Activated CD4-positive, alpha-beta memory T cell treated with anti-CD3 and anti-CD28 coated beads for 36 hours (primary cell): ENCODE results near the gene AOC3. TPM values are rescaled to one million over a fixed set of nuclear protein-coding genes. Genes with fewer than 3 reads are reported as not detected.
"Not testable (repeated sequence)": the region's sequence is repeated elsewhere in the genome, so short reads cannot be mapped to it uniquely, and the experiment has no call there.

ENCODE experiments used
- CTCF ChIA-PET: fragments of 350-600 bp; sonication (Branson Sonifier 250); formaldehyde crosslinking; loops from one replicate; lab custom pipeline; 2021; ENCODE audit warnings: antibody characterized with exemption, inconsistent platforms; lab: Charles Lee
- POLR2A ChIA-PET: fragments of 350-600 bp; sonication (Branson Sonifier 250); formaldehyde crosslinking; loops from one replicate; lab custom pipeline; 2021; ENCODE audit warnings: antibody characterized with exemption; lab: Charles Lee
- DNase-seq: peaks from one replicate; pipeline ENCODE4 v3.0.0-alpha.2; 2020
- H3K27ac Mint-ChIP-seq: one replicate; pipeline ENCODE4 v1.8.0; 2021; ENCODE audit warnings: mixed read lengths
- H3K27me3 Mint-ChIP-seq: one replicate; pipeline ENCODE4 v1.8.0; 2021; ENCODE audit warnings: mixed read lengths
- H3K36me3 Mint-ChIP-seq: one replicate; pipeline ENCODE4 v1.8.0; 2021; ENCODE audit warnings: mixed read lengths
- H3K4me1 Mint-ChIP-seq: one replicate; pipeline ENCODE4 v1.8.0; 2021; ENCODE audit warnings: low read depth, mixed read lengths
- H3K4me3 Mint-ChIP-seq: one replicate; pipeline ENCODE4 v1.8.0; 2021; ENCODE audit warnings: mild to moderate bottlenecking, mixed read lengths
- H3K9me3 Mint-ChIP-seq: one replicate; pipeline ENCODE4 v1.8.0; 2021; ENCODE audit warnings: mixed read lengths
- intact Hi-C: fragments of 100-400 bp; cut with micrococcal nuclease; formaldehyde crosslinking; loops from one replicate; pipeline ENCODE4 v1.15.1; 2023
- total RNA-seq, 2 experiments: library from RNA; stranded (reverse); gene quantifications; one replicate each; pipeline ENCODE4 v1.2.3, GENCODE V29; 2021

Gene AOC3
- total RNA-seq, 2 experiments from 2014 or later, result 1.6 to 2.0 TPM

DNA sequence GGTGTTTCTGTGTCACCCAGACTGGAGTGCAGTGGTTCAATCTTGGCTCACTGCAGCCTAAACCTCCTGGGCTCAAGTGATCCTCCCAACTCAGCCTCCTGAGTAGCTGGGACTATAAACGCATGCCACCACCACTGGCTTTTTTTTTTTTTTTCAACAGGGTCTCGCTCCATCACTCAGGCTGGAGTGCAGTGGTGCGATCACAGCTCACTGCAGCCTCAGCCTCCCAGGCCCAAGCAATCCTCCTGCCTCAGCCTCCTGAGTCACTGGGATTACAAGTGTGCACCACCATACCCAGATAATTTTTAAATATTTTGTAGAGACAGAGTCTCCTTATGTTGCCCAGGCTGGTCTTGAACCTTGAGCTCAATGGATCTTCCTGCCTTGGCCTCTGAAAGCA is 34.8 kb downstream of the AOC3 start:
- POLR2A ChIA-PET, result interaction anchor here (0.5 kb wide), 1 partner anchor 272 kb away, joined by 3 read pairs; no protein-coding TSS in a partner anchor
- intact Hi-C loops, H3K36me3 Mint-ChIP-seq, H3K27ac Mint-ChIP-seq, H3K4me1 Mint-ChIP-seq, CTCF ChIA-PET, DNase-seq, H3K9me3 Mint-ChIP-seq, H3K27me3 Mint-ChIP-seq, H3K4me3 Mint-ChIP-seq: not testable (repeated sequence)

DNA sequence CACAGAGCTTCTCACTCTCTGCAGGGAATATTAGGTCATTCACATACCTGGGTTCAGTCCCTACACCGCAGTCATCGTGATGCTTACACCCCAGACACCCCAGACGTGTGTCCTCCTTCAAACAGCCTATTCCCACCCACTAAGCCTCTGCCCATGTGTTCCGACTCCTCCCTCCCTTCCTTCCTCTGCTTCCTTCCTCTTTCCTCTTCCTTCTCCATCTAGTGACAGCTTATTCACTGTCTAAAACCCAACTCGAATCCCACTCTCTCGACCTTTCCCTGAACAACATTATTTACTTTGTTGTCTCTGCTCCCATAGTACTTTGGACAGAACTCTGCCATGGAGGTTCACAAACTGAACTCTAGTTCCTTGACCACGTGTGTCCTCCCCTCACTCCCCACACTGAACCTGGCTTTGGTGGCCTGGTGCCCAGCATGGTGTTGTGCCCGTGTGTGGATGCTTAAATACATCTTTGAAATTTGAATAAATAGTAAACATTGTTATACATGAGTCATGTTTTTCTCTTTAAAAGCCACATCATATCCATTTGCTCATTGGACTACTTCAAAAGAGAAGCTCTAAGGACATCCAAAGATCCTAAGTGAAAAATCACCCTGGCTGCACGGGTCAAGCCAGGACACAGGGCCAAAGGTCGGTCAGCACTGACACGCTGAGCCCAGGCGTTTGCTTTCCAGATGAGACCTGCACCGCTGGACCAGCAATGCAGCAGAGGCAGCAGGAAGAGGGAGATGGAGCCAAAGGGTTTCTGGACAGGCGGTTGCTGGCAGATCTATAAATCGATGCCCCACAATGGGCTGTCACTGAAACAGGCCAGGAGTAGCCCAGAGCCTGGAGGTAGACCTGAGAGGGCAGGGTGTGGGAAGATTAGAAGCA is 35.5 kb downstream of the AOC3 start:
- Mint-ChIP-seq H3K4me1 (no peaks in the 10 kb centered on the region), H3K36me3 (no peaks in the 10 kb centered on the region), H3K9me3 (no peaks in the 10 kb centered on the region), H3K27ac (no peak overlapping the region), H3K4me3 (no peak overlapping the region), H3K27me3 (no peaks in the 10 kb centered on the region)
- ChIA-PET POLR2A (interaction anchor here (0.5 kb wide), 1 partner anchor 273 kb away, joined by 3 read pairs; no protein-coding TSS in a partner anchor), CTCF (no interaction called here)
- no peak for DNase-seq
- intact Hi-C loops, result no loop called here

DNA sequence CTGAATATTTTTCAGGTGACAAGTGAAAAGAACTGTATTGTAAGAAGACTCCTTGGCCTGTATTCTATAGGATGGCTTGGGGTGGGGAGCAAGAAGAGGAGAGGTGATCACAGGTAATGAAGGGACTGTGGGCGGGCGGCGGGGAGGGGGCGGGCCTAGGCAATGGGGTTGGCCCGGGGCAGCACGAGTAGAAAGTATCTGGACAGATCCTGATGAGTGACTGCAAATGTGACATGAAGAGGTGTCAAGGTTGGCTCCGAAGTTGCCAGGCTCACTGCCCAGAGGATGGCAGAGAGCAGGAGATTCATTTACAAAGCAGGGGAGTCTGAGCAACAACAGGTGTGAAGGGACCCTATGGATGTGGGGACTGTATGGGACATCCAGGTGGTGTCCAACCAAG is 38.8 kb downstream of the AOC3 start:
- Mint-ChIP-seq H3K9me3 (no peaks in the 10 kb centered on the region), H3K36me3 (no peaks in the 10 kb centered on the region), H3K4me1 (no peaks in the 10 kb centered on the region), H3K27ac (no peak overlapping the region), H3K4me3 (no peak overlapping the region), H3K27me3 (peaks cover 3% of the 10 kb centered on the region)
- DNase-seq, result no peak
- ChIA-PET POLR2A (no interaction called here), CTCF (no interaction called here)
- intact Hi-C loops, result no loop called here

DNA sequence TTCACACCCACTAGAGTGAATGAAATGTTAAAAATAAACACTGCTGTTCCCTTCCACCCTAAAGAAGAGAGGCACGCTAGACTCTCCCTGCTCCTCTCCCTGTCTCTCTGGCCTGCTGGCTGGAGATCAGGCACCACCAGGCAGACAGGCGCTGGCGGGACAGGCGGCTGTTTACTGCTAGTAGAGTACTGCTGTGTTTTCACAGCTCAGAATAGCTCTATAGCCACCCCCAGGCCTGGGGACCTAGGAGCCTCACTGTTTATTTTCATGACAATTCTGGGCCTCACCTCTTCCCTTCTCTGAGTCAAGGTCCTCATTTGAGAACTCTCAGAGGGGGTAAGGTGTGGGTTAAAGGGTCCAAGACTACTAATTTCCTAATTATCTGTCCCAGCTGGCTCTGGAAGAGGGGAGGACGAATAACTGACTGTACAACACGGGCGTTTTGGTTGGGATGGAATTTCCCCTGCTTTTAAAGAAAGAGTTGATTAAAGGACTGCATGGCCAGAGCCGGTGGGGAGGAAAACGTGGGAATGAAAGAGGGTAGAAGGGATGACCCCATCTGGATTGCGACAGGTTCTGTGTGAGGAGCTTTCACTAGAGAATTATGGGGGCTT is 40.6 kb downstream of the AOC3 start:
- CTCF ChIA-PET, result no interaction called here
- Mint-ChIP-seq H3K27me3 (peaks cover 3% of the 10 kb centered on the region), H3K36me3 (no peaks in the 10 kb centered on the region), H3K9me3 (no peaks in the 10 kb centered on the region), H3K27ac (no peak overlapping the region), H3K4me3 (no peak overlapping the region), H3K4me1 (no peaks in the 10 kb centered on the region)
- DNase-seq, result no peak
- POLR2A ChIA-PET, result no interaction called here
- intact Hi-C loops, result no loop called here

DNA sequence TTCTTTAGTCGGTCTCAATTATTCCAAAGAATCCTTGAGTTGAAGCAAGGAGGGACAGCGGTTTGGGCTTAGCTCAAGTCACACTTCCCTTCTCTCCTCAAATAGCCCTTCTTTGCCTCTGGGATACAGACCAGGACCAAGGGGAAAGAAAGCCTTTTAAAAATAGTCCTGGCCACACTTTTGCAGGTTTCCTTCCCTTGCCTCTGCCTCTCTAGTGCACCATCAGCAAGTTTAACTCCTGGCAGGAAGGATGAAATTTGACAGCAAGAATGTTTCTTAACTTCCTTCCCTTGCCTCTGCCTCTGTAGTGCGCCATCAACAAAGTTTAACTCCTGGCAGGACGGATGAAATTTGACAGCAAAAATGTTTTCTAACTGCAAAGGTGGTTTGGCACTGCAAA is 42.4 kb downstream of the AOC3 start:
- intact Hi-C loops, result no loop called here
- no peaks in the 10 kb centered on the region for H3K9me3 Mint-ChIP-seq
- H3K27me3 Mint-ChIP-seq, result peaks cover 3% of the 10 kb centered on the region
- no peak overlapping the region for H3K4me3 Mint-ChIP-seq
- CTCF ChIA-PET, result no interaction called here
- H3K36me3 Mint-ChIP-seq, result no peaks in the 10 kb centered on the region
- no peak overlapping the region for H3K27ac Mint-ChIP-seq
- POLR2A ChIA-PET, result no interaction called here
- no peaks in the 10 kb centered on the region for H3K4me1 Mint-ChIP-seq
- DNase-seq, result no peak

DNA sequence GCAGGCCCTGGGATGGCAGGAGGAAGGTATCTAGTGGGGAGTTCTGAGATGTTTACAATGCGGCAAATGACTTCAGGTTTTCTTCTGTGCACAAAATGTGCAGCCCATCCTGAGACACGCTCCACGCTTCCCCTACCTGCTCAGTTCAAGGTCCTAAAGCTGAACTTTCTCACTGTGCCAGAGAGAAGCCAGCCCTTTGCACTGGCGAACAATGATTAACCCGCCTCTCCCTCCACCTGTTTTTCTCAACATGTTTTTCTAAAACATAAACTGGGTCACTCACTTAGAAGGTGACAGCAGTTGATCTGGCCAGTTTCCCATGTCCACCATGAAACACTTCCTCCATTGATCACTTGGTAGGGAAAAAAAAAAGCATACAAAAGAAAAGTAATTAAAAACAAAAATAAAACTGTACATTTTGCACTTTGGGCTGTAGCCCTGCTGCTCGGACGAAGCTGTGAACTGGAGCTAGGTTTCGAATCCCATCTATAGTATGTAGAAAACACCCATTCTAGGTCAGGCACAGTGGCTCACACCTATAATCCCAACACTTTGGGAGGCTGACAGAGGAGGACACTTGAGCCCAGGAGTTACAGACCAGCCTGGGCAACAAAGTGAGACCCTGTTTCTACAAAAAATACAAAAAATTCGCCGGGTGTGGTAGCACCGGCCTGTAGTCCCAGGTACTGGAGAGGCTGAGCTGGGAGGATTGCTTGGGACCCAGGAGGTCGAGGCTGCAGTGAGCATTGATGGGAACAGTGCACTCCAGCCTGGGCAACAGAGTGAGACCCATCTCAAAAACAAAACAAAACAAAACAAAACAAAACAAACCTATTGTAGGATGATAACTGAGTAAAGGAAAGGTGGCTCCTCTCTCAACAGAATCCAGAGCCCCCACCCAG is 43.5 kb downstream of the AOC3 start:
- ChIA-PET POLR2A (no interaction called here), CTCF (no interaction called here)
- Mint-ChIP-seq H3K27ac (no peak overlapping the region), H3K9me3 (no peaks in the 10 kb centered on the region), H3K4me1 (no peaks in the 10 kb centered on the region), H3K4me3 (no peak overlapping the region), H3K27me3 (peaks cover 3% of the 10 kb centered on the region), H3K36me3 (no peaks in the 10 kb centered on the region)
- DNase-seq, result no peak
- intact Hi-C loops, result no loop called here

DNA sequence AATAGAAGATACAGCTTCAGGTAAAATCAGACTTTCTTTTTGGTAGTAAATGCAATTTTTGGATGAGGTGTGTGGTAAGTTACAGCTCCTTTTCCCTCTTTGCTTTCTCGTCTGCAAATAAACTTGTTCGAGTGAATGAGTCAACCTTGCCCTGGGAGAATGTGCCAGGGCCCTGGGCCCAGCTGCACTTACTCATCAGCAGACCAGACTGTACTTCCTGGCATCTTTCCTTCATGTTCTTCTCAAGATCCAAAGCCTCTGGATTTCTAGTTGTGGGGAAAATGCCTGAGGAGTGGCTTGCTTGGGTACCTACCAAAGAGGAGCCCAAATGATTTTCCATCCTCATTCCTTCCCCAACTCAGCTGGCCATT is 44.2 kb downstream of the AOC3 start:
- H3K4me1 Mint-ChIP-seq, result no peaks in the 10 kb centered on the region
- no peaks in the 10 kb centered on the region for H3K9me3 Mint-ChIP-seq
- no peaks in the 10 kb centered on the region for H3K36me3 Mint-ChIP-seq
- intact Hi-C loops, result no loop called here
- CTCF ChIA-PET, result no interaction called here
- H3K27ac Mint-ChIP-seq, result no peak overlapping the region
- H3K27me3 Mint-ChIP-seq, result peaks cover 5% of the 10 kb centered on the region
- H3K4me3 Mint-ChIP-seq, result no peak overlapping the region
- DNase-seq, result no peak
- POLR2A ChIA-PET, result no interaction called here

DNA sequence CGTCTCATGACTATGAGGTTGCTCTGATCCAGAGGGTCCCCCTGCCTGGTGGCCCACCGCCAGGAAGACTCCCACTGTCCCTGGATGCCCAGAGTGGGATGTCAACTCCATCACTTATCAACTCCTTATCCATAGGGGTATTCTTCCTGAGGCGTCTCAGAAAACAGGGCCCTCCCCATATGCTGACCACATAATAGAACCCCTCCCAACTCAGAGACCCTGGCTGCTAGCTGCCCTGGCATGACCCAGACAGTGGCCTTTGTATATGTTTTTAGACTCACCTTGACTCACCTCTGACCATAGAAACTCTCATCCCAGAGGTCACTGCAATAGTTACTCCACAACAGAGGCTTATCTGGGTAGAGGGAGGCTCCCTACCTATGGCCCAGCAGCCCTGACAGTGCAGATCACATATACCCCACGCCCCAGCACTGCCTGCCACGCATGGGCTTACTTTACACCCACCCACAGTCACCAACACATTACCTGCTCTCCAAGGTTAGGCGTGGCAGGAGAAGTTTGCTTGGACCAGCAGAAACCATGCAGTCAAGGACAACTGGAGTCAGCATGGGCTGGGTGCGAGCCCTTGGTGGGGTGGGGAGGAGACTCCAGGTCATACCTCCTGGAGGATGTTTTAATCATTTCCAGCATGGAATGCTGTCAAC is 47.3 kb downstream of the AOC3 start:
- ChIA-PET POLR2A (no interaction called here), CTCF (no interaction called here)
- Mint-ChIP-seq H3K36me3 (no peaks in the 10 kb centered on the region), H3K27ac (no peak overlapping the region), H3K4me1 (no peaks in the 10 kb centered on the region), H3K27me3 (peaks cover 11% of the 10 kb centered on the region), H3K9me3 (no peaks in the 10 kb centered on the region), H3K4me3 (no peak overlapping the region)
- intact Hi-C loops, result no loop called here
- DNase-seq, result no peak

DNA sequence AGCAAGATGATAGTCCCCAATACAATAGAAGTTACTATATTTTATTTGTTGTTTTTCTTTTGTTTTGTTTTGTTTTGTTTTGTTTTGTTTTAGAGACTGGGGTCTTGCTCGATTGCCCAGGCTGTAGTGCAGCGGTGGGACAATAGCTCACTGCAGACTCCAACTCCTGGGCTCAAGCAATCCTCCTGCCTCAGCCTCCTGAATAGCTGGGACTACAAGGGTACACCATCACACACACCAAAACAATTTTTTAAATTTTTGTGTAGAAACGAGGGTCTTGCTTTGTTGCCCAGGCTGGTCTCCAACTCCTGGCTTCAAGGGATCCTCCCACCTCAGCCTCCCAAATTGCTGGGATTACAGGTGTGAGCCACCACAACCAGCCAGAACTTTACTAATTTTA is 49.0 kb downstream of the AOC3 start:
- CTCF ChIA-PET, H3K9me3 Mint-ChIP-seq, H3K4me3 Mint-ChIP-seq, intact Hi-C loops, DNase-seq, H3K27me3 Mint-ChIP-seq, H3K4me1 Mint-ChIP-seq, POLR2A ChIA-PET, H3K36me3 Mint-ChIP-seq, H3K27ac Mint-ChIP-seq: not testable (repeated sequence)

DNA sequence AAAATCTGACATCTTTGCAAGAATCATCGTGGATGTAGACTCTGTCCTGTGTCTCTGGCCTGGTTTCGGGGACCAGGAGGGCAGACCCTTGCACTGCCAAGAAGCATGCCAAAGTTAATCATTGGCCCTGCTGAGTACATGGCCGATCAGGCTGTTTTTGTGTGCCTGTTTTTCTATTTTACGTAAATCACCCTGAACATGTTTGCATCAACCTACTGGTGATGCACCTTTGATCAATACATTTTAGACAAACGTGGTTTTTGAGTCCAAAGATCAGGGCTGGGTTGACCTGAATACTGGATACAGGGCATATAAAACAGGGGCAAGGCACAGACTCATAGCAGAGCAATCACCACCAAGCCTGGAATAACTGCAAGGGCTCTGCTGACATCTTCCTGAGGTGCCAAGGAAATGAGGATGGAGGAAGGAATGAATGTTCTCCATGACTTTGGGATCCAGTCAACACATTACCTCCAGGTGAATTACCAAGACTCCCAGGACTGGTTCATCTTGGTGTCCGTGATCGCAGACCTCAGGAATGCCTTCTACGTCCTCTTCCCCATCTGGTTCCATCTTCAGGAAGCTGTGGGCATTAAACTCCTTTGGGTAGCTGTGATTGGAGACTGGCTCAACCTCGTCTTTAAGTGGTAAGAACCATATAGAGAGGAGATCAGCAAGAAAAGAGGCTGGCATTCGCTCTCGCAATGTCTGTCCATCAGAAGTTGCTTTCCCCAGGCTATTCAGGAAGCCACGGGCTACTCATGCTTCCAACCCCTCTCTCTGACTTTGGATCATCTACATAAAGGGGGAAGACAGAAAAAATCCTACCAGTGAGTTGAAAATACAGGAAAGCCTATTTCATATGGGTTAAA is 49.7 kb downstream of the AOC3 start, which contains the start of gene G6PC1:
Gene G6PC1 (plus strand): TSS at position 340 of the 872 bp plus-strand sequence. CDS start 78 bp downstream, at position 418.
- ChIA-PET CTCF (no interaction called here), POLR2A (no interaction called here)
- intact Hi-C loops, result no loop called here
- Mint-ChIP-seq H3K4me3 (no peak within 1 kb of the TSS), H3K27me3 (peaks cover 8% of the 10 kb centered on the region), H3K27ac (no peak within 1 kb of the TSS), H3K36me3 (no peaks in the 10 kb centered on the region), H3K9me3 (no peaks in the 10 kb centered on the region), H3K4me1 (no peaks in the 10 kb centered on the region)
- DNase-seq, result no peak

DNA sequence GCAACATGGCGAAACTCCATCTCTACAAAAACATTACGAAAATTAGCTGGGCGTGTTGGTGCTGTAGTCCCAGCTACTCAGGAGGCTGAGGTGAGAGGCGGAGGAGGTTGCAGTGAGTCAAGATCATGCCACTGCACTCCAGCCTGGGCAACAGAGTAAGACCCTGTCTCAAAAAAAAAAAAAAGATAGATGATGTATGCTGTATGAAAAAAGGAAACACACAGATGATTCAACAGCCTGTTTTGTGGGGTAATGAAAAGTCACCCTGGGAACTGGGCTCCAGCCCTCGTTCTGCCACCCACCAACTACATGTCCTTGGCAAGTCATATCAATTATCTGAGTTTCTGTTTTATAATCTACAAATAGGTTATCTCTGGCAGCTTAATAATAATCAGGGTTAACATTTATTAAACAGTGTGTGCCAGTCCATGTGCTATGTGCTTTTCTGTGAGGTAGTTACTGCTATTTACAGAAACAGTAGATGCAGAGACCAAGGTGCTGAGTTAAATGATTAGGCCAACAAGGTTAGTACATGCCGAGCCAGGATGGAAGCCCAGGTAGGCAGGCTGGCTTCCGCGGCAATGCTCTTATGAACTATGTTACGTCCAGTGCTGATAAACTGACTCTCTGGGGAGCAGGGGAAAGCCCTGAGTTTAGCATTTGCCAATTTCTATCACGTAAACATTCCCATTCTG is 50.7 kb downstream of the AOC3 start:
- CTCF ChIA-PET, result no interaction called here
- intact Hi-C loops, result no loop called here
- H3K9me3 Mint-ChIP-seq, result no peaks in the 10 kb centered on the region
- H3K27me3 Mint-ChIP-seq, result peaks cover 8% of the 10 kb centered on the region
- no peaks in the 10 kb centered on the region for H3K36me3 Mint-ChIP-seq
- DNase-seq, result no peak
- POLR2A ChIA-PET, result no interaction called here
- no peak overlapping the region for H3K27ac Mint-ChIP-seq
- H3K4me3 Mint-ChIP-seq, result no peak overlapping the region
- no peaks in the 10 kb centered on the region for H3K4me1 Mint-ChIP-seq
